Kidney (tissue), 14 donors: ENCODE results near the gene EIF4B. TPM values are rescaled to one million over a fixed set of nuclear protein-coding genes. Genes with fewer than 3 reads are reported as not detected.

Experiments
- DNase-seq, 5 donors: peaks; one replicate each; pipeline ENCODE4 v3.0.0-alpha.2; 2013 to 2020
- FAIRE-seq: peaks from 2 replicates; lab custom pipeline; 2012; peaks lifted over from hg19 to GRCh38; lab: Jason Lieb, UNC
- H3K27ac ChIP-seq, 2 donors: one replicate each; pipeline ENCODE4 v1.7.0; 2013; ENCODE audit warnings: low read depth in 2 of 2, low read length in 2 of 2, inconsistent platforms in 1 of 2
- H3K27me3 ChIP-seq: one replicate; pipeline ENCODE4 v1.7.1; 2013; ENCODE audit warnings: low read length, inconsistent platforms; ENCODE audit not compliant: control insufficient read depth, insufficient read depth
- H3K36me3 ChIP-seq, 3 donors: one replicate each; pipeline versions ENCODE4 v1.7.0 to v1.7.1; 2013; ENCODE audit warnings: low read length in 3 of 3, control low read depth in 1 of 3, inconsistent platforms in 1 of 3; ENCODE audit not compliant: insufficient read depth in 3 of 3, control insufficient read depth in 2 of 3
- H3K4me1 ChIP-seq, 3 donors: one replicate each; pipeline versions ENCODE4 v1.7.0 to v1.7.1; 2013; ENCODE audit warnings: low read length in 3 of 3, inconsistent platforms in 1 of 3, low read depth in 1 of 3; ENCODE audit not compliant: control insufficient read depth in 2 of 3, insufficient read depth in 2 of 3
- H3K4me3 ChIP-seq, 3 donors: one replicate each; pipeline versions ENCODE4 v1.7.0 to v1.8.1; 2013; ENCODE audit warnings: low read length in 3 of 3, control low read depth in 1 of 3, inconsistent platforms in 1 of 3
- H3K9ac ChIP-seq, 3 donors: one replicate each; pipeline versions ENCODE4 v1.7.0 to v1.7.1; 2013; ENCODE audit warnings: low read length in 3 of 3, control low read depth in 1 of 3, inconsistent platforms in 1 of 3
- H3K9me3 ChIP-seq, 3 donors: one replicate each; pipeline versions ENCODE4 v1.7.0 to v1.7.1; 2013; ENCODE audit warnings: low read length in 3 of 3, control low read depth in 1 of 3, inconsistent platforms in 1 of 3; ENCODE audit not compliant: control insufficient read depth in 2 of 3, insufficient read depth in 1 of 3
- CTCF ChIP-seq: IDR thresholded peaks from 3 replicates; pipeline ENCODE4 v1.5.1; 2012; ENCODE audit warnings: mild to moderate bottlenecking, moderate library complexity, borderline replicate concordance; ENCODE audit not compliant: insufficient read depth; ENCODE audit errors: extremely low read depth
- intact Hi-C: fragments of 100-400 bp; cut with DNase I; formaldehyde crosslinking; loops from one replicate; pipeline ENCODE4 v1.11.1; 2022
- polyA plus RNA-seq: library from polyadenylated mRNA; stranded (reverse); fragments of 350-450 nt; fragmentation: Illumina TruSeq; extraction: RNeasy Lipid Tissue Mini Kit (QIAGEN cat#74804); gene quantifications from one replicate; pipeline ENCODE4 v1.2.3, GENCODE V29; 2014; ENCODE audit warnings: low read depth, low replicate concordance; ENCODE audit not compliant: insufficient read depth
- total RNA-seq: library from RNA; stranded (reverse); fragmentation: NEBNext Ultra II Directional; extraction: Animal tissue kit (Norgen Biotek cat#: 25700); gene quantifications from one replicate; pipeline ENCODE4 v1.2.1, GENCODE V29; 2021
- donor health status: control.
- donor health status: control.
- donor health status: control.
- donor health status: control.
- donor health status: control.
- donor health status: DM: yes; HTN: yes; CAD: no.
- donor health status: Normal renal cell carcinoma (clear cell type).

Gene EIF4B
- total and polyA plus RNA-seq, 2 donors from 2014 or later: 114 to 417 TPM

GRCh38 chr12:53057816-53058500, 51.7 kb downstream of the EIF4B start:
- FAIRE-seq: no peak
- peak in 2 of 5 donors; percentile 43 to 63 for DNase-seq
- intact Hi-C loops: no loop called here
- Histone ChIP-seq H3K4me3 (no peak overlapping the region), H3K9me3 (no peaks in the 10 kb centered on the region), H3K36me3 (peaks cover 0 to 42% (median 11%) of the 10 kb centered on the region in 3 donors), H3K9ac (no peak overlapping the region), H3K4me1 (peaks cover 0 to 39% (median 28%) of the 10 kb centered on the region in 3 donors), H3K27ac (no peak overlapping the region), H3K27me3 (no peaks in the 10 kb centered on the region)
- TF ChIP-seq CTCF: no peak

GRCh38 chr12:53058674-53059433, 52.6 kb downstream of the EIF4B start:
- Histone ChIP-seq H3K9ac (no peak overlapping the region), H3K4me1 (peaks cover 0 to 36% (median 19%) of the 10 kb centered on the region in 3 donors), H3K27me3 (no peaks in the 10 kb centered on the region), H3K4me3 (no peak overlapping the region), H3K9me3 (no peaks in the 10 kb centered on the region), H3K27ac (no peak overlapping the region), H3K36me3 (peaks cover 0 to 47% (median 15%) of the 10 kb centered on the region in 3 donors)
- intact Hi-C loops: no loop called here
- peak in 2 of 5 donors; percentile 54 to 72 for DNase-seq
- no peak for TF ChIP-seq CTCF
- no peak for FAIRE-seq

- H3K4me3 ChIP-seq: no peak overlapping the region
- FAIRE-seq (no peak), DNase-seq (peak in 1 of 5 donors; percentile 81)
- peaks cover 0 to 49% (median 20%) of the 10 kb centered on the region in 3 donors for H3K36me3 ChIP-seq
- peaks cover 0 to 35% (median 15%) of the 10 kb centered on the region in 3 donors for H3K4me1 ChIP-seq
- no peaks in the 10 kb centered on the region for H3K27me3 ChIP-seq
- no peak overlapping the region for H3K9ac ChIP-seq
- intact Hi-C loops: loop anchor here (10.0 kb wide), 1 partner anchor 135 kb away; no protein-coding TSS in a partner anchor
- TF ChIP-seq CTCF: no peak
- no peaks in the 10 kb centered on the region for H3K9me3 ChIP-seq
- peak overlapping the region in 1 of 2 donors; percentile 23 for H3K27ac ChIP-seq
Observed at GRCh38 chr12:53059434-53060063, 53.3 kb downstream of the EIF4B start.
